NK-92 treated with Interleukin-12 subunit alpha and Interleukin-12 subunit beta, amount 100 ng/mL, for 24 hours (cell line): ENCODE measurements around the gene SIRPA.
A peak's percentile ranks its signal among the peaks of the same experiment; 100 is the strongest.

Experiments
- DNase-seq: peaks from one replicate; lab custom pipeline; 2025; lab: John Stamatoyannopoulos, UW

Gene SIRPA

GRCh38 chr20:1888796-1889463, 6.3 kb upstream of the SIRPA start:
- peak; percentile 90 for DNase-seq

- no peak for DNase-seq
These were observed 4.5 kb upstream of the SIRPA start for GRCh38 chr20:1890469-1891262.

GRCh38 chr20:1891263-1892118, 3.7 kb upstream of the SIRPA start:
- DNase-seq = no peak

GRCh38 chr20:1892119-1892385, 3.2 kb upstream of the SIRPA start:
- no peak for DNase-seq

- no peak for DNase-seq
These were observed 1.3 kb upstream of the SIRPA start for GRCh38 chr20:1893721-1894470.

- no peak for DNase-seq
These were observed 696 bp upstream of the SIRPA start for GRCh38 chr20:1894471-1894950.

GRCh38 chr20:1895674-1896483, 672 bp downstream of the SIRPA start:
- no peak for DNase-seq

- DNase-seq = no peak
These were observed 1.5 kb downstream of the SIRPA start for GRCh38 chr20:1896484-1897258.

- no peak for DNase-seq
These were observed 2.3 kb downstream of the SIRPA start for GRCh38 chr20:1897541-1897940.

GRCh38 chr20:1897965-1898464, 2.8 kb downstream of the SIRPA start:
- DNase-seq = no peak

- DNase-seq = no peak
These were observed 3.5 kb downstream of the SIRPA start for GRCh38 chr20:1898482-1899240.

- DNase-seq = no peak
These were observed 4.0 kb downstream of the SIRPA start for GRCh38 chr20:1899241-1899525.

- peak; percentile 53 for DNase-seq
These were observed 5.2 kb downstream of the SIRPA start for GRCh38 chr20:1900321-1900801.

GRCh38 chr20:1901704-1902103, 6.5 kb downstream of the SIRPA start:
- no peak for DNase-seq

GRCh38 chr20:1902188-1902587, 7.0 kb downstream of the SIRPA start:
- DNase-seq = no peak

- no peak for DNase-seq
These were observed 8.9 kb downstream of the SIRPA start for GRCh38 chr20:1904135-1904534.

GRCh38 chr20:1905009-1905408, 9.8 kb downstream of the SIRPA start:
- no peak for DNase-seq

- no peak for DNase-seq
These were observed 10.5 kb downstream of the SIRPA start for GRCh38 chr20:1905693-1906092.

- DNase-seq = peak; percentile 61
These were observed 11.3 kb downstream of the SIRPA start for GRCh38 chr20:1906361-1907051.
